HG03280 (cell line): ENCODE results near the gene ZNF346.
"Not testable (repeated sequence)": the region's sequence is repeated elsewhere in the genome, so short reads cannot be mapped to it uniquely, and the experiment has no call there.

Experiments
- ATAC-seq: cut with Tn5 transposase; IDR thresholded peaks from one replicate; pipeline ENCODE4 v1.9.1; 2021; ENCODE audit warnings: mild to moderate bottlenecking, moderate library complexity; ENCODE audit not compliant: unreplicated experiment

The ZNF346 gene, protein sequence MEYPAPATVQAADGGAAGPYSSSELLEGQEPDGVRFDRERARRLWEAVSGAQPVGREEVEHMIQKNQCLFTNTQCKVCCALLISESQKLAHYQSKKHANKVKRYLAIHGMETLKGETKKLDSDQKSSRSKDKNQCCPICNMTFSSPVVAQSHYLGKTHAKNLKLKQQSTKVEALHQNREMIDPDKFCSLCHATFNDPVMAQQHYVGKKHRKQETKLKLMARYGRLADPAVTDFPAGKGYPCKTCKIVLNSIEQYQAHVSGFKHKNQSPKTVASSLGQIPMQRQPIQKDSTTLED

DNA sequence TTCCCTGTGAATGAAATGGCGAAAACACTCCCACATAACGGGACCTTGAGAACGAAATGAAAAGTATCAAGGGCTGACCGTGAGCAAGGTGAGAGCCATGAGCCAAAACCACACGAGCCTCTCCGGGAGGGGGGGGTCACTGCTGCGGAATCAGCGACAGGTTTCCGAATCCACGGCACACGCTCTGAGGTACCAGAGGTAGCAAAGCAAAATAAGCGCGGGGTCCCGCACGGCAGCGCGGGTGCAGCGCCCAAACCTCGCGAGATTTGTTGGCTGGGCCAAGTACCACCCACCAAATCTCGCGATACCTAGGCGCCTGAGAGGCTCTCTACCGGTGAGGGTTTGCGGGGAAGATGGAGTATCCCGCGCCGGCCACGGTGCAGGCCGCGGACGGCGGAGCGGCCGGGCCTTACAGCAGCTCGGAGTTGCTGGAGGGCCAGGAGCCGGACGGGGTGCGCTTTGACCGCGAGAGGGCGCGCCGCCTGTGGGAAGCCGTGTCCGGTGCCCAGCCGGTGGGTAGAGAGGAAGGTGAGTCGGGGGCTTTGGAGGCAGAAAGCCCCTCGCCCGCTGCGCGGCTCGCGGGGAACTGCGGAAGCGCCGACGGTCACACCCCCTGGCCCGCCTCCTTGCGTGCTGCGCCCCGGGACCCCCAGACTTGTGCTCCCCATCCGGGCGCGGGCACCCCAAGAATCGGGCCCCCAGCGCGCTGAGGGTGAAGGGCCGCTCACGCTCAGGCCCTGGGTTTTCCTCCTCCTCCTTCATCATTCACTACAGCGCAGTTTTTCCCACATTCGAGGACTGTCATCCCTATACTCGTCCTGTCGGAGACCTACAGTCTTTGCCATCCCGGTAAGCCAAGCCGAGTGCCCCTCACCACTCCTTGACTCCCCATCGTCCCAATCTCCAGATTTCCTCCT, at the start of gene ZNF346:
Gene ZNF346, plus strand, starts transcription at position 311 of the 917 bp plus-strand sequence. Its CDS starts 43 bp downstream, at position 354.
- peak; percentile 91 for ATAC-seq

DNA sequence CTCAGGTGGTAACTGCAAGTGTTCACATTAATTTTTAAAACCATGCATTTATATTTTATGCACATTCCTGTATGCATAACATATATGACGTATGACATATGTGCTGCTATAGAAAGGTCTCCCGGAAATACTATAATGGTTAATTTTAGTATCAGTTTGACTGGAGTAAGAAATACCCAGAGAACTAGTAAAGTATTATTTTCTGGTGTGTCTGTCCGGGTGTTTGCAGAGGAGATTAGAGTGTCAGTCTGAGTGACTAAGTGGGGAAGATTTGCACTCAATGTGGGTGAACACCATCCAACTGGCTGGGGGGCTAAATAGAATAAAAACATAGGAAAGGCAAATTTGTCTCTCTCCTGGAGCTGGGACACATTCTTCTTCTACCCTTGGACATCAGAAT, 42.8 kb upstream of the ZNF346 start:
- no peak for ATAC-seq

DNA sequence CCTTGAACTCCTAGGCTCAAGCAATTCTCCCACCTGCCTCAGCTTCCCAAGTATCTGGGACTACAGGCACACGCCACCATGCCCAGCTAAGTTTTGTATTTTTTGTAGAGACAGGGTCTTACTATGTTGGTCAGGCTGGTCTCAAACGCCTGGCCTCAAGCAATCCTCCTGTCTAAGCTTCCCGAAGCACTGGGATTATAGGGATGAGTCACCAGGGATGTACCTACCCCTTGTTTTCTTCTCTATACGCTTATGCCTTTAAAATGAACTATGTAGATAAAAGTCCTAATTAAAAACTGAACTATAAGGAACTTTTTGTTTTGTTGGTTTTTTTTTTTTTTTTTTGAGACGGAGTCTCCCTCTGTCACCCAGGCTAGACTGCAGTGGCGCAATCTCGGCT, 41.7 kb upstream of the ZNF346 start:
- no peak for ATAC-seq

DNA sequence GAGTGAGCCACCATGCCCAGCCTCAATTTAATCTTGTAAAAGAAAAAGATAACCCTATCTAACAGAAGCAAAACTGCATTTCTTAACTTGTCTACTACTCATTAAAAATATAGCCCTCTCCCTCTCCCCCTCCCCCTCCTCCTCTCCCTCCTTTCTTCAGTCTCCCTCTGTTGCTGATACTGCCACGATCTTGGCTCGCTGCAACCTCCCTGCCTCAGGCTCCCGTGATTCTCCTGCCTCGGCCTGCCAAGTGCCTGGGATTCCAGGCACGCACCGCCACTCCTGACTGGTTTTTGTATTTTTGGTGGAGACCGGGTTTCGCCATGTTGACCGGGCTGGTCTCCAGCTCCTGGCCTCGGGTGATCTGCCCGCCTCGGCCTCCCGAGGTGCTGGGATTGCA, 39.4 kb upstream of the ZNF346 start:
- not testable (repeated sequence) for ATAC-seq

DNA sequence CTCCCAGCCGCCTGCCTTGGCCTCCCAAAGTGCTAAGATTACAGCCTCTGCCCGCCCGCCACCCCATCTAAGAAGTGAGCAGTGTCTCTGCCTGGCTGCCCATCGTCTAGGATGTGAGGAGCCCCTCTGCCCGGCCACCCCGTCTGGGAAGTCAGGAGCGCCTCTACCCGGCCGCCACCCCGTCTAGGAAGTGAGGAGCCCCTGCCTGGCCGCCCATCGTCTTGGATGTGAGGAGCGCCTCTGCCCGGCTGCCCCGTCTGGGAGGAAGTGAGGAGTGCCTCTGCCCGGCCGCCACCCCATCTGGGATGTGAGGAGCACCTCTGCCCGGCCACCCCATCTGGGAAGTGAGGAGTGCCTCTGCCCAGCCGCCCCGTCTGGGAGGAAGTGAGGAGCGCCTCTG, 38.9 kb upstream of the ZNF346 start:
- not testable (repeated sequence) for ATAC-seq

DNA sequence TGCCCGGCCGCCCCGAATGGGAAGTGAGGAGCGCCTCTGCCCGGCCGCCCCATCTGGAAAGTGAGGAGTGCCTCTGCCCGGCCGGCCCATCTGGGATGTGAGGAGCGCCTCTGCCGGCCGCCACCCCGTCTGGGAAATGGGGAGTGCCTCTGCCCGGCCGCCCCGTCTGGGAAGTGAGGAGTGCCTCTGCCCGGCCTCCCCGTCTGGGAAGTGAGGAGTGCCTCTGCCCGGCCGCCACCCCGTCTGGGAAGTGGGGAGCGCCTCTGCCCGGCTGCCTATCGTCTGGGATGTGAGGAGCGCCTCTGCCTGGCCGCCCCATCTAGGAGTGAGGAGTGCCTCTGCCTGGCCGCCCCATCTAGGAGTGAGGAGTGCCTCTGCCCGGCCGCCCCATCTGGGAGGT, 38.3 kb upstream of the ZNF346 start:
- not testable (repeated sequence) for ATAC-seq

DNA sequence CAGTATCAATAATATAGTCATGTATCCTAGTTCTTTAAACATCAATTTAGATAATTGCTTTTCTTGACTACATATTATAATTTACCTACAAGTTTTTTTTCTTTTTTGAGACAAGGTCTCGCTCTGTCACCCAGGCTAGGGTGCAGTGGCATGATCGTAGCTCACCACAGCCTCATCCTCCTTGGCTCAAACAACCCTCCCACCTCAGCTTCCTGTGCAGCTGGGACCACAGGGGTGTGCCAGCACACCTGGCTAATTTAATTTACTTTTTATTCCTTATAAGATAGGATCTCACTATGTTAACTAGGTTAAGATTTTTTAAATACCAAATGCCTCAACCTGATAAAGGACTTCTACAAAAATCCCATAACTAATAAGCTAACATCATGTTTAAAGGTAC, 37.0 kb upstream of the ZNF346 start:
- no peak for ATAC-seq

DNA sequence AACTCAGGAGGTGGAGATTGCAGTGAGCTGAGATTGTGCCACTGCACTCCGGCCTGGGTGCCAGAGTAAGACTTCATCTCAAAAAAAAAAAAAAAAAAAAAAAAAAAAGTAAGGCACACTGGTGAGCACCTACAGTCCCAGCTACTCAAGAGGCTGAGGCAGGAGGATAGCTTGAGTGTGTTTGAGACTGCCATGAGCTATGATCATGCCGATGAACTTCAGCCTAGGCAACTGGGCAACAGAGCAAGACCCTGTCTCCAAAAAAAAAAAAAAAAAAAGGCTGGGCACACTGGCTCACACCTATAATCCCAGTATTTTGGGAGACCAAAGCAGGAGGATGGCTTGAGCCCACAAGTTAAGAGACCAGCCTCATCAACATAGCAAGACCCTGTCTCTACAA, 36.2 kb upstream of the ZNF346 start:
- no peak for ATAC-seq

DNA sequence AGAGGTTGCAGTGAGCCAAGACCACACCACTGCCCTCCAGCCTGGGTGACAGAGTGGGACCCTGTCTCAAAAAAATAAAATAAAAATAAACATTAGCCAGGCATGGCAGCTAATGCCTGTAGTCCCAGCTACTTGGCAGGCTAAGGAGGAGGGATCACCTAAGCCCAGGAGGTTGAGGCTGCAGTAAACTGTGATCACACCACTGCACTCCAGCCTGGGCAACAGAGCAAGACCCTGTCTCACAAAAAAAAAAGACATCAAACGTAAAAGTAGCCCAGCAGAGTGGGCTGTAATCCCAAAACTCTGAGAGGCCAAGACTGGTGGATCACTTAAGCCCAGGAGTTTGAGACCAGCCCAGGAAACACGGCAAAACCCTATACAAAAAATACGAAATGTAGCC, 34.9 kb upstream of the ZNF346 start:
- no peak for ATAC-seq

DNA sequence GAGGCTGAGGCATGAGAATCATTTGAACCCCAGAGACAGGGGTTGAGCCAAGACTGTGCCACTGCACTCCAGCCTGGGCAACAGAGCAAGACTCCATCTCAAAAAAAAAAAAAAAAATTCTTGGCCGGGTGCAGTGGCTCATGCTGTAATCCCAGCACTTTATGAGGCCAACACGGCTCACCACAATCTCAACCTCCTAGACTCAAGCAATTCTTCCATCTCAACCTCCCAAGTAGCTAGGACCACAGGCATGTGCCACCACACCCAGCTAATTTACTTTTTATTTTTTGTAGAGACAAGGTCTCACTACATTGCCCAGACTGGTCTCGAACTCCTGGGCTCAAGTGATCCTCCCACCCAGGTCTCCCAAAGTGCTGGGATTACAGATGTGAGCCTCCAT, 29.4 kb upstream of the ZNF346 start:
- not testable (repeated sequence) for ATAC-seq

DNA sequence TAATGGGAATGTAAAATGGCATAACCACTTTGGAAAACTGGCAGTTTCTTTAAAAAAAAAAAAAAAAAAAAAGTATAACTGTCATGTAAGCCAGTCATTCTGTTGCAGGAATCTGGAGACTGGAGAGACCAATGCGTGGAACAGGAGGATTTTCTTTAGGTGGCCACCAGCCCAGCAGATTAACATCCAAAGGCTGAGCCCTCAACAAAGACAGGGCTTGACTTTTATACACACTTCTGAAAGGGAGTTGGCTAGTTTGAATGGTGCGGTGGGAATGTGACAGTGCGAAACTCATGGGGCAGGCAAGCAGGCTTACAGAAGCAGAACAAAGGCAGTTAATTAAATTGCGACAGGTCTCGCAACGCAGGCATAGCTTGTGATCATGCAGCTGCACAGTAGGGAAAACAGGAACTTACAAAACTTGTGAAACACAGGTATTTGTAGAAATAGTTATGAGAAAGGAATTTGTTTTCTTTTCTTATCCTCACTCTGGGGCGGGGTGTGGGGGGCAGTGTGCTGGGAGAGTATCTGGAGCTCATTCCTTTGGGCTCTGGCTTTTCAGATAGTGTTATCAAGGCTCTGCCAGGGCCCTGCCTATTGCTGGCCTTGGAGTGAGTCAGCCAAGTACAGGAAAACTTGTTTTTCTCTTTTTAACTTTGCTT, 27.9 kb upstream of the ZNF346 start:
- ATAC-seq: no peak

DNA sequence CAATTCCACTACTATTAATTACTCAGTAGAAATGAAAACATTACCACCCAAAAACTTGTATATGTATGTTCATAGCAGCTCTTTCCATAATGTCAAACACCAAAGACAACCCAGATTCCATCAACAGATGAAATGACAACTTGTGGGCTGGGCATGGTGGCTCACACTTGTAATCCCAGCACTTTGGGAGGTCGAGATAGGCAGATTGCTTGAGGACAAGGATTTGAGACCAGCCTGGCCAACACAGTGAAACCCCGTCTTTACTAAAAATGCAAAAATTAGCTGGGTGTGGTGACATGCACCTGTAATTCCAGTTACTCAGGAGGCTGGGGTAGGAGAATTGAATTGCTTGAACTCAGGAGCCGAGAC, 27.4 kb upstream of the ZNF346 start:
- ATAC-seq: no peak

DNA sequence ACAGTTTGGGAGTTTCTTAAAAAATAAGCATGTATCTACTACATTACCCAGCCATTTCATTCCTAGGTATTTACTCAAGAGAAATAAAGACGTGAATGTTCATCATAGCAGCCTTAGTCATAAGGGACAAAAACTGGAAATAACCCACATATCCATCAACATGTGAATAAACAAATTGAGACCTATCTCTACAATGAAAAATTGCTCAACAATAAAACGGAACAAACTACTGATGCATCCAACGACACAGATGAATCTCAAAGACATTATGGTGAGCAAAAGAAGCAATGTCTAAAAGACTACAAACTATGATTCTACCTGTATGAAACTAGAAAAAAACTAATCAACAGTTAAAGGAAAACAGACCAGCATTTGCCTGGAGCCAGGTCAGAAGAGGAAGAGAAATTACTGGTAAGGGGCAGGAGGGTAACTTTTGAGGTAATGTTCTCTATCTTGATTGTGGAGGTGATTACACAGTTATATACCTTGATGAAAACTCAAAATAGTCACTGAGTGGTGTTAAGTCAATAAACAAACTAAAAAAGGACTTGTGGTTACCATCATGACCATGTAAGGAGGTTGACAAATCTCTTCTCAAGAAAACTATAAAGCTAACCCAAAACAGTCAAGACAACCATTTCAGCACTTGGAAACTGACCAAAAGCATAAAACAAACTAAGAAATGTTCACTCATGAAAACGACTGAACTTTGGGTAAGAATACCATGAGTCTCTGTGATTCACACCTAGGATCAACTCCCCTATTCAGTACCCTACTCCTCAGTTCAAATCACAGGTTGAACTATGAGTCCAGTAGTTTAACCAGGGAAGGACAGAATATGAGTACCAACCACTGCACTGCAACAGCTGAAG, 26.4 kb upstream of the ZNF346 start:
- ATAC-seq: no peak

DNA sequence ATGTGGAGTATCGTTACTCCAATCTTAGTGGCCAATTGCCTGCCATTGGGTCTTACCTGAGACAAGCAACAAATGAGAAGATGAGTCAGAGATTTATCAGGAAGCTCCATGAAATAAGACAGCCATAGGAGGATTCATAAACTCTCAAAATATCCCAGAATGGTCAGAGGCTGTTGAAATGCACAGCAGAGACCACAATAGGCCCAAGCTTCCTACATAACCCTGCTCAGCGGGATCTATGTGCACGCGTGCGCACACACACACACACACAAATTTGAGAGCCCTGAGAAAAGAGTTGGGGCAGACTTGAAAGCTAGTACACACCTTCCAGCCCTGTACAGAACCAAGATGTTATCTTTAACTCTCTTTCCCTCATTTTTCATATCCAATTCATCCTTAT, 25.7 kb upstream of the ZNF346 start:
- no peak for ATAC-seq

DNA sequence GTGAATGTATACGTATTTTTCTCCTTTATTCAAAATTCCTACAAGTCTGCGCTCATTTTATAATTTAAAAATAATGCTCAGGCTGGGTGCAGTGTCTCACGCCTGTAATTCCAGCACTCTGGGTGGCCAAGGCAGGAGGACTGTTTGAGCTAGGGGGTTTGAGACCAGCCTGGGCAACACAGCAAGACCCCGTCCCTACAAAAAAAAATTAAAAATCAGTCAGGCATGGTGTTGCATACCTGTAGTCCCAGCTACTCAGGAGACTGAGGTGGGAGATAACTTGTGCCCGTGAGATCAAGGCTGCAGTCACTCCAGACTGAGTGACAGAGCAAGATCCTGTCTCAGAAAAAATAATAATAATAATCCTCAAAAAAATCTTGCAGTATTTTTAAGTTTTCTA, 23.7 kb upstream of the ZNF346 start:
- ATAC-seq: no peak

DNA sequence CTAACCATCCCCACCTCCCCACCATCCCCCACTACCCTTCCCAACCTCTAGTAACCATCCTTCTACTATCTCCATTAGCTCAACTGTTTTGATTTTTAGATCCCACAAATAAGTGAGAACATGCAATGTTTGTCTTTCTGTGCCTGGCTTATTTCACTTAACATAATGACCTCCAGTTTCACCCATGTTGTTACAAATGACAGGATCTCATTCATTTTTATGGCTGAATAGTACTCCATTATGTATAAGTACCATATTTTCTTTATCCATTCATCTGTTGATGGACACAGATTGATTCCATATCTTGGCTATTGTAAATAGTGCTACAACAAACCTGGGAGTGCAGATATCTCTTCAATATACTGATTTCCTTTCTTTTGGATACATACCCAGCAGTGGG, 23.0 kb upstream of the ZNF346 start:
- ATAC-seq: not testable (repeated sequence)

DNA sequence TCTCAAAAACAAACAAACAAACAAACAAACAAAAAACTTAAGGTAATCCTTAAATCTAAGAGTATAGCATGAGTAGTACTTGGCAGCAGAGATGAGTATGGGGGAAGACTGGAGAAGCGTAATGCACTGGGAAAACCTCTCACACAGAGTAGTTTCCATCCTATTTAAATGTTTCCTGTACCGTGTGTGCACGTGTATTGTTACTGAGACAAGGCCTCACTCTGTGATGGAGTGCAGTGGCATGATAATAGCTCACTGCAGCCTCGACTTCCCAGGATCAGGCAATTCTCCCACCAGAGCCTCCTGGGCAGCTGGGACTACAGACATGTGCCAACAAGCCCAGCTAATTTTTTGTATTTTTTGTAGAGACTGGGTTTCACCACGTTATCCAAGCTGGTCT, 18.8 kb upstream of the ZNF346 start:
- ATAC-seq: no peak

DNA sequence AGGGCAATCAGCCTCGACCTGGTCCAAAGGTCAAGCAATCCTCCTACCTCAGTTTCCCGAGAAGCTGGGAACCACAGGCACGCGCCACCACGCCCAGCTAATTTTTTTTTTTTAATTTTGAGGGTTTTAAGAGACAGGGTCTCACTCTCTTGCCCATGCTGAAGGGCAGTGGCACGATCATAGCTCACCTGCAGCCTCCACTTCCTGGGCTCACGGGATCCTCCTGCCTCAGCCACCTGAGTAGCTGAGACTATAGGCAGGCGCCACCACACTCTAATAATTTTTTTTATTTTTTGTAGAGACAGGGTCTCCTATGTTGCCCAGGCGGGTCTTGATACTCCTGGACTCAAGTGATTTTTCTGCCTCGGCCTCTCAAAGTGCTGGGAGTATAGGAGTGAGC, 17.5 kb upstream of the ZNF346 start:
- ATAC-seq: no peak

DNA sequence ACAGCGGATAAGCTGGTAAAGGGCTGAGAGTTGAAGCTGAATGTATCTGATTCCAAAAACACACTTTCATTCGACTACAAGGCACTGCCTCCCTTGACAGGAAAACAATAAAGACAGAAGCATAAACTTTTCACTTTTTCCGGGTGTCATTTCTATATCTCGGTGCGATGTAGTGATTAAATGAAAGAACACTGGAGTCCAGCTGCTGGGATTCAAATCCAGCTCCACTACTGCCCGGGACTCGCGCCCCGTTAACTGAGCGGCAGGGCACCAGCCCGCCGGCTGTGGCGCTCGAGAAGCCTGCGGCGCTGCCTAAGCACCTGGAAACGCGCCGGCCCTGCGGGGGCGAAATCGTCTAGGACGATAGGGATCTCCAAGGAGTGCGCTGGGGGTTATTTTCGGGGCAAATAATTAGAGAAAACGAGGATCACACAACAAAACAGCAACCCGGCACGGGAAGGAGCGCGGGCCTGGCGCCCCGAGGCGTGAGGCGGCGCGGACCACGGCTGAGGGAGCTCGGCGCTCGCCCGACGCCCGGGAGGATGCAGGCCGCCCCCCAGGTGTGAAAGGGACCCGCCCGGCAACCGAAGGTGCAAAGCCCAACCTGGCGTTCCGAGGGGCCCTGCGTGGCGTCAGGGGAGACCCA, 16.8 kb upstream of the ZNF346 start:
- ATAC-seq: peak; percentile 58

DNA sequence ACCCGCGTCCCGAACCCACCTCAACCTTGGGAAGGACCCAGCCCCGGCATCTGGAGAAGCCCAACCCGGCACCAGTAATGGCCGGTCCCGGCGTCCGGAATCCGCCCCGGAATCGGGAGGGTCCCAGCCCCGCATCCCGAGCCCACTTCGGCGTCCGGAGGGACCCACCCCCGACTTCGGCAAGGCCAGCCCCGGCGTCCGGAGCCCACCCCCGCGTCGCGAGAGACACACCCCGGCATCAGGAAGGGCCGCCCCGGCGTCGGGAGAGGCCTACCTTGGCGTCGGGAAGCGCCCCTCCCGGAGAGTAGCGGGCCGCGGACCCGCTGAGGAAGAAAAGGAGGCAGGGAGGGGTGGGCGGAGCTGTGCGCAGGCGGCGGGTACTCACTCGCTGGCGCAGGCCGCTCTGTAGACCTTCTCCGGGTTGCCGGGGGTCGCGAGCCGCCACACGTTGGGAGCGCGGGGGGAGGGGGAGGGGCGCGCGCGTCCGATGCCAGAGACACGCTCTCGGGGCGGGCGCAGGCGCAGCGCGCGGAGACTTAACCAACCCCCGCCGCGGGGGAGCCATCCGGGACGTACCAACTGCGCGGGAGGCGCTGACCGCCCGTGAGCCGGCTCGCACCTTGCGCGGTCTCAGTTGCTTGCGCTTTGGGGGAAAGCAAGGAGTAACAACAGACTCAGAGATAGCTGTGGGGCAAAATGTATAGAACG, 16.1 kb upstream of the ZNF346 start, which contains the start of gene UIMC1:
Gene UIMC1, minus strand, starts transcription at position 515 of the 708 bp plus-strand sequence. CDS start 24,164 bp downstream, outside the sequence.
- peak; percentile 85 for ATAC-seq
